Fibroblast of skin of left quadriceps (primary cell): ENCODE measurements around the gene CCDC92B.
"Not testable (repeated sequence)": the region's sequence is repeated elsewhere in the genome, so short reads cannot be mapped to it uniquely, and the experiment has no call there.

Experiments used
- DNase-seq, 2 experiments: peaks; one replicate each; pipeline ENCODE4 v3.0.0-alpha.2; 2013; ENCODE audit warnings: low read depth in 2 of 2

The CCDC92B gene

GRCh38 chr17:2689411-2690164, 59.9 kb downstream of the CCDC92B start:
- no peak for DNase-seq

GRCh38 chr17:2688351-2689342, 60.8 kb downstream of the CCDC92B start:
- DNase-seq: no peak

DNA sequence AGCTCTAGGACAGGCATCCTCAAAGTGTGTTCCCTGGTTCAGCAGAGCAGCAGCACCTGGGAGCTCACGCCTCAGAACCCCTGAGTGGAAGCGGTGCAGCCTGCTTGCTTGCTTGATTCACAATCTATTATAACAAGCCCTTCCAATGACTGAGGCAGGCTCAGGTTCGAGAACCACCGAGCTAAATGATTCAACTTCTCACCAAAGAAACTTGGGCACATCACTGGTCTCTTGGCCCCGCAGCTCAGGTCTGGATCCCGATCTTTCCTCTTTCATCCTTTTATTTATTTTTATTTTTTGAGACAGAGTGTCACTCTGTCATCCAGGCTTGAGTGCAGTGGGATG, 62.4 kb downstream of the CCDC92B start:
- no peak for DNase-seq

GRCh38 chr17:2685696-2686095, 63.8 kb downstream of the CCDC92B start:
- DNase-seq: no peak

DNA sequence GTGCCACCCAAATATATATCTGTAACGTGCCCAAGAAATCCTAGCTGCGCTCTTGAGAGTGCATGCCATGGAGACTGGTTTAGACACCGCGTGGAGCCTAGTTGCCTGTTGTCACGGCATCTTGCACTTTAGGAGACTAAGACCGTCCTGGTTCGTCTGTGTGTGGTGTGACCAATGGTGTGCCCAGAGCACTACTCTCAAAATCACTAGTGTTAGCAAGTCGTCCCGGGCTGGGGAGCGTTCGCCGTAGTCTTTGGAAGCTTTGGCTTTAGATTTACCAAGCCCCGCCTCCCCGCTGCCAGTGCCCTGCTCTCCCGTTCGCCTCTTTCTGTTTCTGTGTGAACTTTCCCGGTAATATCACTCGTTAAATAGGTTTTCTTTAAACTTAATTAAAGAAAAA, 64.9 kb downstream of the CCDC92B start:
- no peak for DNase-seq

DNA sequence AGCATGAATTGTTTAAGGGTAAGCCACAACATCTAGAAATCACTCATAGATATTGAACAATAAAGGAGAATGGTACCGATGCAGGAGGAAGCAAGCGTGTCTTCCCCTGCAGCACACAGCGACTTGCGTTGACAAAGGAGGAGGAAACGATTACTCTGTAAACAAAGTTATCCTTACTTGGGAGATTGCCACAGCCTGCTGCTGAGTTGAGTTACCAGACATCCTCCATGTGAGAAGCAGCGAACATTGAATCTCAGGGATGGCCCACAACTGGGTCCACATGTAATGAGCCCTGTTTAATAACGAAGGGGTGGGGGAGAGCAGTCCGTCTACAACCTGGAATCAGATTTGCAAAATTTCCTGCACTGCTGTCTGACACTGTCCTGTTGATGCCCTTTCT, 65.5 kb downstream of the CCDC92B start:
- DNase-seq: no peak

DNA sequence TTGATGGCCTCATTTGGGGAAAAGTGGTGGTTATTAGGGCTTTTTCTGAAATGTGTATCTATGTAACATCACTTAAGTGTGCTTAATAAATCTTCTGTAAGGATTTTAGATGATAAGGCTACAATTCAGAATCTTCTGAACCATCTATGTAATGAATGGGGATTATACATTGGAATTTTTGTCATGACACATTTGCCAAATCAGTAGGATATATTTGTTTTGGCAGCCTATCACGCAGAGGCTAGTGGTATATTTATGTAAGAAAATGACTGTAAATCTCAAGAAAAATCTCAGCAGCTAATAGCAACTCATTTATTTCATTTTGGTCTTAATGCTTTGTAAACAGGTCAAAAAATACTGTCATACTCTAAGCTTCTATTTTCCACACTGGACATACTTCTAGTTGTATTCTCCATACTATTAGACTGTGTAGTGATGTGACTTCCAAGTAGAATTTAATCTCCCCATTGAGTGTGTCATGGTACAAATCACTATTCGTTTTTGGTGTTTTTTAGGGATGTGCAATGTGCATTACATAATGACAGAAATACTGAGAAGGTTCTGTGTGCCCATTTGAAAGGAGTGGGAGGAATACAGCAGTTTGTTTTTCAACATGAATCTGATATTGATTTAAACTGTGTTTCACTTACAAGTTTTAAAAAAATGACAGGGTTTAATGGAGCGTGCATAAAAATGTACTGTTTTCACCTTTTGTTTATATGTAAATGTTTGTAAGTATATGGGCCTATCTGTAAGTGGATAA, 67.1 kb downstream of the CCDC92B start:
- DNase-seq: no peak

GRCh38 chr17:2681650-2682049, 67.8 kb downstream of the CCDC92B start:
- no peak for DNase-seq

DNA sequence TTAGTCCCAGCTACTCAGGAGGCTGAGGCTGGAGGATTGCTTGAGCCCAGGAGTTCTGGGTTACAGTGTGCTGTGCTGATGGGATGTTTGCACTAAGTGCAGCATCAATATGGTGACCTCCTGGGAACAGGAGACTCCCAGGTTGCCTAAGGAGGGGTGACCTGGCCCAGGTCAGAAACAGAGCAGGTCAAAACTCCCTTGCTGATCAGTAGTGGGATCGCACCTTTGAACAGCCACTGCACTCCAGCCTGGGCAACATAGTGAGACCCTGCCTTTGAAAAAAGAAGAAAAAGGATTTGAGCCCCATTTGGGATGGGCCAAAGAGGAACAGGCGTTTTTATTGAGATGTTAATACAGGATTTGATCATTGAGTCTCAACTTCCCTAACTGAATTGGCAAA, 68.5 kb downstream of the CCDC92B start:
- no peak for DNase-seq

DNA sequence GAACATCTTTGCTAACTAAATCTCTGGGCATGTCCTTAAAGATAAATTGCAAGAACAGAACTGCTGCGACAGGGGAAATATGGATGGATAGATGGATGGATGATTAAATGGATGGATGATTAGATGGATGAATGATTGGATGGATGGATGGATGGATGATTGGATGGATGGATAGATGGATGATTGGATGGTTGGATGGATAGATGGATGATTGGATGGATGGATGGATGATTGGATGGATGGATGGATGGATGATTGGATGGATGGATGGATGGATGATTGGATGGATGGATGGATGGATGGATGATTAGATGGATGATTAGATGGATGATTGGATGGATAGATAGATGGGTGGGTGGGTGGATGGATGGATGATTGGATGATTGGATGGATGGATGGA, 70.2 kb downstream of the CCDC92B start:
- not testable (repeated sequence) for DNase-seq
